ENCODE results near the gene VPS26C.

Gene VPS26C

GRCh38 chr21:37182222-37182621 lies 84.9 kb downstream of the VPS26C start:
- Histone ChIP-seq H3K27ac (ENCODE audit: low read depth, low read length) (no peak overlapping the region), H3K9me2 (replicated peaks; ENCODE audit: control insufficient read depth, low read length) (no peaks in the 10 kb centered on the region), H3K9me3 (ENCODE audit: control insufficient read depth, insufficient read depth, low read length) (no peaks in the 10 kb centered on the region), H3K4me2 (ENCODE audit: low read length) (no peak overlapping the region), H3K79me2 (ENCODE audit: control insufficient read depth, low read length) (no peaks in the 10 kb centered on the region), H3K4me1 (ENCODE audit: control insufficient read depth, low read length) (no peaks in the 10 kb centered on the region), H3K4me3 (ENCODE audit: low read length) (no peak overlapping the region), H3F3A (ENCODE audit: control insufficient read depth, insufficient read depth) (no peaks in the 10 kb centered on the region), H4K20me1 (ENCODE audit: control insufficient read depth, insufficient read depth, low read depth, low read length) (no peaks in the 10 kb centered on the region), H3K36me3 (ENCODE audit: control insufficient read depth, low read length) (peaks cover 52% of the 10 kb centered on the region), H3K27me3 (ENCODE audit: control insufficient read depth, low read length) (no peaks in the 10 kb centered on the region)
- TF ChIP-seq CTCF (IDR thresholded peaks at IDR 0.05; ENCODE audit: low read depth, low read length, poor library complexity, severe bottlenecking) (no peak), EZH2phosphoT487 (IDR thresholded peaks at IDR 0.05; ENCODE audit: borderline replicate concordance, low read length) (no peak)

DNA sequence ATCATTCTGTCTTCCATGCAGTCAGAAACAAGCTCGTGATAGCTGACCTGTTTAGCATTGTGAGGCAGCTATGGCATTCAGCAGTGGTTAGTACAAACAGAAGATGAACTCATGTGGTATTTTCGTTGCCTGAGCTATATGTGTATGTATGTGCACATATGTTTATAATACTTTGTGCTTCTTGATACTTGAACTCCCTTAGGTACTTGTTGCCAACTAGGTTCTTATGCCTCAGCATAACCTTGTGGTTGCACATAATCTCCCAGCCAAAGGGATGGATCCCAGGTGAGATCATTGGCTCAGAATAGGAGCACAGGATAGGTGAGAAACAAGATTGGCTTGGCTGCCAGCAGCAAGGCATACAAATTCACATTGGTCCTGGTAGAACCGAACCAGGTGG lies 86.1 kb downstream of the VPS26C start:
- H3K27ac ChIP-seq (ENCODE audit: low read depth, low read length) = no peak overlapping the region
- TF ChIP-seq CTCF (IDR thresholded peaks at IDR 0.05; ENCODE audit: low read depth, low read length, poor library complexity, severe bottlenecking) (no peak), EZH2phosphoT487 (IDR thresholded peaks at IDR 0.05; ENCODE audit: borderline replicate concordance, low read length) (no peak)
- no peaks in the 10 kb centered on the region for H3K9me2 ChIP-seq (replicated peaks; ENCODE audit: control insufficient read depth, low read length)
- no peak overlapping the region for H3K4me3 ChIP-seq (ENCODE audit: low read length)
- no peaks in the 10 kb centered on the region for H3K79me2 ChIP-seq (ENCODE audit: control insufficient read depth, low read length)
- no peaks in the 10 kb centered on the region for H3K27me3 ChIP-seq (ENCODE audit: control insufficient read depth, low read length)
- H3K4me1 ChIP-seq (ENCODE audit: control insufficient read depth, low read length) = no peaks in the 10 kb centered on the region
- no peaks in the 10 kb centered on the region for H3F3A ChIP-seq (ENCODE audit: control insufficient read depth, insufficient read depth)
- no peaks in the 10 kb centered on the region for H4K20me1 ChIP-seq (ENCODE audit: control insufficient read depth, insufficient read depth, low read depth, low read length)
- peaks cover 56% of the 10 kb centered on the region for H3K36me3 ChIP-seq (ENCODE audit: control insufficient read depth, low read length)
- H3K9me3 ChIP-seq (ENCODE audit: control insufficient read depth, insufficient read depth, low read length) = no peaks in the 10 kb centered on the region
- H3K4me2 ChIP-seq (ENCODE audit: low read length) = no peak overlapping the region

GRCh38 chr21:37176716-37177115 lies 90.4 kb downstream of the VPS26C start:
- H3K79me2 ChIP-seq (ENCODE audit: control insufficient read depth, low read length) = no peaks in the 10 kb centered on the region
- no peaks in the 10 kb centered on the region for H3K27me3 ChIP-seq (ENCODE audit: control insufficient read depth, low read length)
- no peaks in the 10 kb centered on the region for H3K4me1 ChIP-seq (ENCODE audit: control insufficient read depth, low read length)
- H4K20me1 ChIP-seq (ENCODE audit: control insufficient read depth, insufficient read depth, low read depth, low read length) = no peaks in the 10 kb centered on the region
- no peak overlapping the region for H3K27ac ChIP-seq (ENCODE audit: low read depth, low read length)
- peaks cover 73% of the 10 kb centered on the region for H3K36me3 ChIP-seq (ENCODE audit: control insufficient read depth, low read length)
- no peak overlapping the region for H3K4me2 ChIP-seq (ENCODE audit: low read length)
- no peak overlapping the region for H3K4me3 ChIP-seq (ENCODE audit: low read length)
- no peaks in the 10 kb centered on the region for H3F3A ChIP-seq (ENCODE audit: control insufficient read depth, insufficient read depth)
- no peaks in the 10 kb centered on the region for H3K9me3 ChIP-seq (ENCODE audit: control insufficient read depth, insufficient read depth, low read length)
- TF ChIP-seq EZH2phosphoT487 (IDR thresholded peaks at IDR 0.05; ENCODE audit: borderline replicate concordance, low read length) (no peak), CTCF (IDR thresholded peaks at IDR 0.05; ENCODE audit: low read depth, low read length, poor library complexity, severe bottlenecking) (no peak)
- no peaks in the 10 kb centered on the region for H3K9me2 ChIP-seq (replicated peaks; ENCODE audit: control insufficient read depth, low read length)
